WERI-Rb-1 (cell line): ENCODE data around the gene PDIA4.
A peak's percentile ranks its signal among the peaks of the same experiment; 100 is the strongest.

Experiments
- DNase-seq: peaks from one replicate; pipeline ENCODE4 v3.0.0-alpha.2; 2020
- H3K27ac ChIP-seq: fragments of 250-450 bp; sonication (Bioruptor Pico); 2 replicates; pipeline ENCODE4 v1.5.1; 2020; ENCODE audit warnings: mild to moderate bottlenecking, moderate library complexity
- H3K27me3 ChIP-seq: fragments of 250-450 bp; sonication (Bioruptor Pico); 2 replicates; pipeline ENCODE4 v1.5.1; 2021; ENCODE audit warnings: mild to moderate bottlenecking, low read depth, moderate library complexity; ENCODE audit not compliant: insufficient read depth, severe bottlenecking
- H3K36me3 ChIP-seq: fragments of 250-450 bp; sonication (Bioruptor Pico); 2 replicates; pipeline ENCODE4 v1.5.1; 2020; ENCODE audit warnings: mild to moderate bottlenecking, moderate library complexity
- H3K4me3 ChIP-seq: 2 replicates; pipeline ENCODE4 v1.5.1; 2011; ENCODE audit warnings: low read depth, mild to moderate bottlenecking, control low read depth, low read length
- H3K9me3 ChIP-seq: fragments of 250-450 bp; sonication (Bioruptor Pico); 2 replicates; pipeline ENCODE4 v1.5.1; 2021; ENCODE audit warnings: mild to moderate bottlenecking, moderate library complexity; ENCODE audit not compliant: severe bottlenecking
- CTCF ChIP-seq: IDR thresholded peaks from 2 replicates; pipeline ENCODE4 v1.5.1; 2011; ENCODE audit warnings: low read depth, mild to moderate bottlenecking, control low read depth, inconsistent platforms, low read length

The PDIA4 gene

GRCh38 chr7:148999192-148999591 is 29.1 kb downstream of the PDIA4 start:
- H3K36me3 ChIP-seq: peaks cover 19% of the 10 kb centered on the region
- no peak for DNase-seq
- no peak for TF ChIP-seq CTCF
- no peak overlapping the region for H3K27ac ChIP-seq
- no peaks in the 10 kb centered on the region for H3K27me3 ChIP-seq
- H3K9me3 ChIP-seq: no peaks in the 10 kb centered on the region
- H3K4me3 ChIP-seq: no peak overlapping the region

GRCh38 chr7:148997497-148997896 is 30.8 kb downstream of the PDIA4 start:
- TF ChIP-seq CTCF: no peak
- Histone ChIP-seq H3K27ac (no peak overlapping the region), H3K4me3 (no peak overlapping the region), H3K27me3 (no peaks in the 10 kb centered on the region), H3K9me3 (no peaks in the 10 kb centered on the region), H3K36me3 (peaks cover 5% of the 10 kb centered on the region)
- no peak for DNase-seq

GRCh38 chr7:148994576-148994975 is 33.7 kb downstream of the PDIA4 start:
- no peaks in the 10 kb centered on the region for H3K9me3 ChIP-seq
- TF ChIP-seq CTCF: no peak
- no peak overlapping the region for H3K4me3 ChIP-seq
- no peaks in the 10 kb centered on the region for H3K36me3 ChIP-seq
- H3K27ac ChIP-seq: no peak overlapping the region
- H3K27me3 ChIP-seq: no peaks in the 10 kb centered on the region
- DNase-seq: no peak

GRCh38 chr7:148993193-148993592 is 35.1 kb downstream of the PDIA4 start:
- Histone ChIP-seq H3K27ac (no peak overlapping the region), H3K27me3 (no peaks in the 10 kb centered on the region), H3K4me3 (no peak overlapping the region), H3K9me3 (no peaks in the 10 kb centered on the region), H3K36me3 (no peaks in the 10 kb centered on the region)
- no peak for TF ChIP-seq CTCF
- DNase-seq: no peak

GRCh38 chr7:148991536-148991935 is 36.8 kb downstream of the PDIA4 start:
- Histone ChIP-seq H3K36me3 (no peaks in the 10 kb centered on the region), H3K9me3 (no peaks in the 10 kb centered on the region), H3K27ac (no peak overlapping the region), H3K27me3 (no peaks in the 10 kb centered on the region), H3K4me3 (no peak overlapping the region)
- DNase-seq: no peak
- no peak for TF ChIP-seq CTCF

- DNase-seq: no peak
- H3K9me3 ChIP-seq: no peaks in the 10 kb centered on the region
- no peak for TF ChIP-seq CTCF
- H3K27me3 ChIP-seq: no peaks in the 10 kb centered on the region
- peak overlapping the region; percentile 66 for H3K4me3 ChIP-seq
- peak overlapping the region; percentile 86 for H3K27ac ChIP-seq
- no peaks in the 10 kb centered on the region for H3K36me3 ChIP-seq
Observed at GRCh38 chr7:148987751-148988512, 40.4 kb downstream of the PDIA4 start.
